Calu3 (cell line): Measurements from ENCODE around the gene SPSB1. TPM values are rescaled to one million over a fixed set of nuclear protein-coding genes. Genes with fewer than 3 reads are reported as not detected.

ENCODE experiments used
- BruUV-seq: library from RNA; stranded (reverse); fragments of 400-500 nt; replicated peaks from 2 replicates; lab custom pipeline; 2021; lab: Mats Ljungman, UMichigan
- CTCF ChIA-PET: fragments of 300-600 bp; sonication (Branson Sonifier 250); formaldehyde crosslinking; loops from one replicate; lab custom pipeline; 2022; ENCODE audit warnings: antibody characterized with exemption; lab: Charles Lee
- DNase-seq: peaks from one replicate; pipeline ENCODE4 v3.0.0; 2022
- H3K27ac Mint-ChIP-seq: one replicate; pipeline ENCODE4 v1.8.0; 2022; ENCODE audit warnings: mixed read lengths; ENCODE audit not compliant: unreplicated experiment
- H3K27me3 Mint-ChIP-seq: one replicate; pipeline ENCODE4 v1.8.0; 2022; ENCODE audit warnings: mixed read lengths; ENCODE audit not compliant: unreplicated experiment
- H3K36me3 Mint-ChIP-seq: one replicate; pipeline ENCODE4 v1.8.0; 2022; ENCODE audit warnings: mild to moderate bottlenecking, moderate library complexity, mixed read lengths; ENCODE audit not compliant: insufficient read depth, unreplicated experiment
- H3K4me1 Mint-ChIP-seq: one replicate; pipeline ENCODE4 v1.8.0; 2022; ENCODE audit warnings: mild to moderate bottlenecking, low read depth, mixed read lengths; ENCODE audit not compliant: unreplicated experiment
- H3K4me3 Mint-ChIP-seq: one replicate; pipeline ENCODE4 v1.8.0; 2022; ENCODE audit warnings: mild to moderate bottlenecking, low read depth, moderate library complexity, mixed read lengths; ENCODE audit not compliant: unreplicated experiment
- H3K9me3 Mint-ChIP-seq: one replicate; pipeline ENCODE4 v1.8.0; 2022; ENCODE audit warnings: low read depth, mixed read lengths; ENCODE audit not compliant: unreplicated experiment
- intact Hi-C: fragments of 100-400 bp; cut with micrococcal nuclease; formaldehyde crosslinking; loops from one replicate; pipeline ENCODE4 v1.10.0; 2022; ENCODE audit not compliant: unreplicated experiment
- total RNA-seq: library from RNA; stranded (reverse); gene quantifications from 2 replicates; pipeline ENCODE4 v1.2.3, GENCODE V29; 2022
- TF ChIP-seq, protein P1 (sequence below): fragments of 200-600 bp; IDR thresholded peaks from one replicate; pipeline ENCODE4 v1.8.0; 2022; ENCODE audit warnings: antibody characterized with exemption; ENCODE audit not compliant: unreplicated experiment

SPSB1 gene
- total RNA-seq, 1 experiment from 2014 or later, result 4.9 TPM

DNA sequence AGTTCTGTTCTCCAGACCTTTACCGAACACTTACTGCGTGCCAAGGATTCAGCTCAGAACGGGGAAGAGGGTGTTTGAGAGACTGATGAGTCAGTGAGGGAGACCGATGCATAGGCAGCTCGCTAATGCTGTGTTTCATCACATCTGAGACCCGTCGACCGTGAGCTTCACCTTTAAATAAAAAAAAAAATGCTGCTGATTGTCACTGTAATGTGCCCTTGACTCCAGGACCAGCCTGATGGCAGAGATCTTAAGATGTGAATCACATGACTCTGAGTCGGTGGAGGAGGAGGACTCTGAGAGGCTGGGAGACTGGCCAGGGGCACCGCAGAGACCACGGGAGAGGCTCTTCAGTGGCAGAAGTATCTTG is 28.8 kb downstream of the SPSB1 start:
- CTCF ChIA-PET, result no interaction called here
- no peak overlapping the region for H3K27ac Mint-ChIP-seq
- DNase-seq, result no peak
- intact Hi-C loops, result no loop called here
- H3K9me3 Mint-ChIP-seq, result no peaks in the 10 kb centered on the region
- no peaks in the 10 kb centered on the region for H3K4me1 Mint-ChIP-seq
- no peak overlapping the region for H3K4me3 Mint-ChIP-seq
- no peaks in the 10 kb centered on the region for H3K27me3 Mint-ChIP-seq
- TF ChIP-seq, protein P1, sequence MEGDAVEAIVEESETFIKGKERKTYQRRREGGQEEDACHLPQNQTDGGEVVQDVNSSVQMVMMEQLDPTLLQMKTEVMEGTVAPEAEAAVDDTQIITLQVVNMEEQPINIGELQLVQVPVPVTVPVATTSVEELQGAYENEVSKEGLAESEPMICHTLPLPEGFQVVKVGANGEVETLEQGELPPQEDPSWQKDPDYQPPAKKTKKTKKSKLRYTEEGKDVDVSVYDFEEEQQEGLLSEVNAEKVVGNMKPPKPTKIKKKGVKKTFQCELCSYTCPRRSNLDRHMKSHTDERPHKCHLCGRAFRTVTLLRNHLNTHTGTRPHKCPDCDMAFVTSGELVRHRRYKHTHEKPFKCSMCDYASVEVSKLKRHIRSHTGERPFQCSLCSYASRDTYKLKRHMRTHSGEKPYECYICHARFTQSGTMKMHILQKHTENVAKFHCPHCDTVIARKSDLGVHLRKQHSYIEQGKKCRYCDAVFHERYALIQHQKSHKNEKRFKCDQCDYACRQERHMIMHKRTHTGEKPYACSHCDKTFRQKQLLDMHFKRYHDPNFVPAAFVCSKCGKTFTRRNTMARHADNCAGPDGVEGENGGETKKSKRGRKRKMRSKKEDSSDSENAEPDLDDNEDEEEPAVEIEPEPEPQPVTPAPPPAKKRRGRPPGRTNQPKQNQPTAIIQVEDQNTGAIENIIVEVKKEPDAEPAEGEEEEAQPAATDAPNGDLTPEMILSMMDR, result no peak
- BruUV-seq, result no TSS peak
- no peaks in the 10 kb centered on the region for H3K36me3 Mint-ChIP-seq

DNA sequence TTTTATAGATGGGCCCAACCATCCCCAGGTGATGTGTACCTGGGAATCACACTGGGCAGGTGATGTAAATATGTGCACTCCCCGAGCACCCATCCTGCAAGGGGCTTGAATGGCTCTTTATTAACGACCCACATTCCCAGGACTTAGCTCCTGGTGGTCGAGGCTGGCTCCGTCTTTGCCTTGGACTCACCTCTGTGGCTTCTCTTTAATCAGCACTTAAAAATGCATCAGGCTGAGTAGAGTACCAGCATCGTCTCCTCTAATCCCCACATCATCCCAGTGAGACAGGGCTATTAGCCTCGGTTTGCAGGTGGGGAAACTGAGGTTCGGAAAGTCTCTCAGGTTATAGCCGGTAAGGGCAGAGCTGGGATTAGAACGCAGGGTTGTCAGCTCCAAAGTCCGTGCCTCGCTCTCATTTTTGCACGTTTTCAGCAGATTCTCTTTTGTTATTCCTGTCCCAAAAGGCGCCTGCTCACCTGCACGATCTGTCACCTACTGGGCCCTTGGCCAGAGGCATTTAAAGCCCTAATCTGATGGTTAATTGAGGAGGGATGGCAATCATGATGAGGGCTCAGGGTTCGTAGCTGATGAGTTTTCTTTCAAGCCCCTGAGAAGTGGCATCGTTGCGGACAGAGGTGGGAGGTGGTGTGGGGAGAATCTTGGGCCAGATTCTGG is 29.4 kb downstream of the SPSB1 start:
- no peaks in the 10 kb centered on the region for H3K4me1 Mint-ChIP-seq
- H3K27ac Mint-ChIP-seq, result no peak overlapping the region
- H3K4me3 Mint-ChIP-seq, result no peak overlapping the region
- H3K27me3 Mint-ChIP-seq, result no peaks in the 10 kb centered on the region
- DNase-seq, result no peak
- intact Hi-C loops, result no loop called here
- H3K9me3 Mint-ChIP-seq, result no peaks in the 10 kb centered on the region
- no peaks in the 10 kb centered on the region for H3K36me3 Mint-ChIP-seq
- CTCF ChIA-PET, result no interaction called here
- TF ChIP-seq, protein P1, result no peak
- BruUV-seq, result no TSS peak

GRCh38 chr1:9322661-9323244 is 30.1 kb downstream of the SPSB1 start:
- Mint-ChIP-seq H3K9me3 (no peaks in the 10 kb centered on the region), H3K36me3 (no peaks in the 10 kb centered on the region), H3K4me1 (no peaks in the 10 kb centered on the region), H3K4me3 (no peak overlapping the region), H3K27me3 (no peaks in the 10 kb centered on the region), H3K27ac (no peak overlapping the region)
- TF ChIP-seq, protein P1, result no peak
- CTCF ChIA-PET, result no interaction called here
- intact Hi-C loops, result no loop called here
- no TSS peak for BruUV-seq
- DNase-seq, result no peak

- CTCF ChIA-PET, result no interaction called here
- no peaks in the 10 kb centered on the region for H3K27me3 Mint-ChIP-seq
- H3K4me1 Mint-ChIP-seq, result no peaks in the 10 kb centered on the region
- no peaks in the 10 kb centered on the region for H3K36me3 Mint-ChIP-seq
- TF ChIP-seq, protein P1, result no peak
- no peaks in the 10 kb centered on the region for H3K9me3 Mint-ChIP-seq
- intact Hi-C loops, result no loop called here
- H3K27ac Mint-ChIP-seq, result no peak overlapping the region
- H3K4me3 Mint-ChIP-seq, result no peak overlapping the region
- DNase-seq, result no peak
- no TSS peak for BruUV-seq
Observed at GRCh38 chr1:9324246-9325096, 31.8 kb downstream of the SPSB1 start.
